Measurements from ENCODE around the gene PRSS12. TPM values are rescaled to one million over a fixed set of nuclear protein-coding genes. Genes with fewer than 3 reads are reported as not detected.

The PRSS12 gene
- total RNA-seq, 2 donors from 2014 or later = 0.23 to 0.48 TPM

- no peak for DNase-seq (ENCODE audit: low spot score)
- intact Hi-C loops (cut with DNase I) = no loop called here
Measured at GRCh38 chr4:118361192-118361591, 8.4 kb upstream of the PRSS12 start.

GRCh38 chr4:118360106-118360505 lies 7.3 kb upstream of the PRSS12 start:
- no peak for DNase-seq (ENCODE audit: low spot score)
- intact Hi-C loops (cut with DNase I) = no loop called here

GRCh38 chr4:118357601-118358000 lies 4.8 kb upstream of the PRSS12 start:
- intact Hi-C loops (cut with DNase I) = no loop called here

GRCh38 chr4:118356731-118357130 lies 3.9 kb upstream of the PRSS12 start:
- intact Hi-C loops (cut with DNase I) = no loop called here
- no peak for DNase-seq (ENCODE audit: low spot score)

More at GRCh38 chr4:118357601-118358000, 4.8 kb upstream of the PRSS12 start:
- no peak for DNase-seq (ENCODE audit: low spot score)

GRCh38 chr4:118356111-118356510 lies 3.3 kb upstream of the PRSS12 start:
- intact Hi-C loops (cut with DNase I) = no loop called here
- DNase-seq (ENCODE audit: low spot score) = no peak

GRCh38 chr4:118354913-118355312 lies 2.1 kb upstream of the PRSS12 start:
- no peak for DNase-seq (ENCODE audit: low spot score)
- intact Hi-C loops (cut with DNase I) = loop anchor here in 1 of 2 donors (1.0 kb wide), 1 partner anchor 49 kb away; no protein-coding TSS in a partner anchor

- intact Hi-C loops (cut with DNase I) = no loop called here
- no peak for DNase-seq (ENCODE audit: low spot score)
Measured at GRCh38 chr4:118353534-118354030, 779 bp upstream of the PRSS12 start.

- intact Hi-C loops (cut with DNase I) = no loop called here
- peak; percentile 79 for DNase-seq (ENCODE audit: low spot score)
Measured at GRCh38 chr4:118351851-118352827, 664 bp downstream of the PRSS12 start.

- intact Hi-C loops (cut with DNase I) = no loop called here
- no peak for DNase-seq (ENCODE audit: low spot score)
Measured at GRCh38 chr4:118350961-118351360, 1.8 kb downstream of the PRSS12 start.

GRCh38 chr4:118348886-118349285 lies 3.9 kb downstream of the PRSS12 start:
- DNase-seq (ENCODE audit: low spot score) = no peak

GRCh38 chr4:118346495-118346894 lies 6.3 kb downstream of the PRSS12 start:
- intact Hi-C loops (cut with DNase I) = no loop called here
- no peak for DNase-seq (ENCODE audit: low spot score)

More at GRCh38 chr4:118348886-118349285, 3.9 kb downstream of the PRSS12 start:
- intact Hi-C loops (cut with DNase I) = no loop called here

- intact Hi-C loops (cut with DNase I) = no loop called here
Measured at GRCh38 chr4:118345813-118346212, 7.0 kb downstream of the PRSS12 start.

GRCh38 chr4:118344801-118345200 lies 8.0 kb downstream of the PRSS12 start:
- DNase-seq (ENCODE audit: low spot score) = no peak
- intact Hi-C loops (cut with DNase I) = no loop called here

More at GRCh38 chr4:118345813-118346212, 7.0 kb downstream of the PRSS12 start:
- DNase-seq (ENCODE audit: low spot score) = no peak

- intact Hi-C loops (cut with DNase I) = no loop called here
Measured at GRCh38 chr4:118343501-118343900, 9.3 kb downstream of the PRSS12 start.

GRCh38 chr4:118340109-118340508 lies 12.7 kb downstream of the PRSS12 start:
- intact Hi-C loops (cut with DNase I) = no loop called here
- no peak for DNase-seq (ENCODE audit: low spot score)

More at GRCh38 chr4:118343501-118343900, 9.3 kb downstream of the PRSS12 start:
- no peak for DNase-seq (ENCODE audit: low spot score)

GRCh38 chr4:118338981-118339765 lies 13.6 kb downstream of the PRSS12 start:
- intact Hi-C loops (cut with DNase I) = no loop called here
- no peak for DNase-seq (ENCODE audit: low spot score)

- intact Hi-C loops (cut with DNase I) = no loop called here
- no peak for DNase-seq (ENCODE audit: low spot score)
Measured at GRCh38 chr4:118338518-118338917, 14.3 kb downstream of the PRSS12 start.

- intact Hi-C loops (cut with DNase I) = no loop called here
- no peak for DNase-seq (ENCODE audit: low spot score)
Measured at GRCh38 chr4:118337954-118338353, 14.8 kb downstream of the PRSS12 start.

GRCh38 chr4:118335774-118336173 lies 17.0 kb downstream of the PRSS12 start:
- intact Hi-C loops (cut with DNase I) = no loop called here
- DNase-seq (ENCODE audit: low spot score) = no peak

- no peak for DNase-seq (ENCODE audit: low spot score)
- intact Hi-C loops (cut with DNase I) = no loop called here
Measured at GRCh38 chr4:118335324-118335723, 17.5 kb downstream of the PRSS12 start.

All from posterior vena cava (tissue), 2 donors.